Measurements from ENCODE around the gene CMTM2. TPM values are rescaled to one million over a fixed set of nuclear protein-coding genes. Genes with fewer than 3 reads are reported as not detected.
"Not testable (repeated sequence)": the region's sequence is repeated elsewhere in the genome, so short reads cannot be mapped to it uniquely, and the experiment has no call there.

CMTM2 gene
- polyA plus RNA-seq, 1 experiment = not detected

- CTCF ChIA-PET = interaction anchor here (1.2 kb wide), 1 partner anchor 188 kb away, joined by 5 read pairs; no protein-coding TSS in a partner anchor
- Histone ChIP-seq H3K4me3 (ENCODE audit: low read depth, low read length) (no peak overlapping the region), H3K27me3 (ENCODE audit: control insufficient read depth, insufficient read depth, low read length) (peaks cover 7% of the 10 kb centered on the region), H3K36me3 (ENCODE audit: control insufficient read depth, insufficient read depth, low read length) (no peaks in the 10 kb centered on the region)
- DNase-seq (ENCODE audit: low read depth) = no peak
- TF ChIP-seq, protein P1, sequence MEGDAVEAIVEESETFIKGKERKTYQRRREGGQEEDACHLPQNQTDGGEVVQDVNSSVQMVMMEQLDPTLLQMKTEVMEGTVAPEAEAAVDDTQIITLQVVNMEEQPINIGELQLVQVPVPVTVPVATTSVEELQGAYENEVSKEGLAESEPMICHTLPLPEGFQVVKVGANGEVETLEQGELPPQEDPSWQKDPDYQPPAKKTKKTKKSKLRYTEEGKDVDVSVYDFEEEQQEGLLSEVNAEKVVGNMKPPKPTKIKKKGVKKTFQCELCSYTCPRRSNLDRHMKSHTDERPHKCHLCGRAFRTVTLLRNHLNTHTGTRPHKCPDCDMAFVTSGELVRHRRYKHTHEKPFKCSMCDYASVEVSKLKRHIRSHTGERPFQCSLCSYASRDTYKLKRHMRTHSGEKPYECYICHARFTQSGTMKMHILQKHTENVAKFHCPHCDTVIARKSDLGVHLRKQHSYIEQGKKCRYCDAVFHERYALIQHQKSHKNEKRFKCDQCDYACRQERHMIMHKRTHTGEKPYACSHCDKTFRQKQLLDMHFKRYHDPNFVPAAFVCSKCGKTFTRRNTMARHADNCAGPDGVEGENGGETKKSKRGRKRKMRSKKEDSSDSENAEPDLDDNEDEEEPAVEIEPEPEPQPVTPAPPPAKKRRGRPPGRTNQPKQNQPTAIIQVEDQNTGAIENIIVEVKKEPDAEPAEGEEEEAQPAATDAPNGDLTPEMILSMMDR (IDR thresholded peaks at IDR 0.05; ENCODE audit: insufficient read depth, low read depth, low read length) = no peak
- POLR2A ChIA-PET = no interaction called here
These were observed 15.5 kb downstream of the CMTM2 start for GRCh38 chr16:66594739-66595138.

- CTCF ChIA-PET = interaction anchor here (1.1 to 1.2 kb wide), 2 partner anchors 146 to 190 kb away, joined by 3 read pairs; no protein-coding TSS in a partner anchor
- POLR2A ChIA-PET; H3K36me3 ChIP-seq (ENCODE audit: control insufficient read depth, insufficient read depth, low read length); DNase-seq (ENCODE audit: low read depth); H3K4me3 ChIP-seq (ENCODE audit: low read depth, low read length); H3K27me3 ChIP-seq (ENCODE audit: control insufficient read depth, insufficient read depth, low read length): not testable (repeated sequence)
These were observed 17.3 kb downstream of the CMTM2 start for GRCh38 chr16:66596559-66596958.

- Histone ChIP-seq H3K4me3 (ENCODE audit: low read depth, low read length) (no peak overlapping the region), H3K27me3 (ENCODE audit: control insufficient read depth, insufficient read depth, low read length) (peaks cover 3% of the 10 kb centered on the region), H3K36me3 (ENCODE audit: control insufficient read depth, insufficient read depth, low read length) (no peaks in the 10 kb centered on the region)
- DNase-seq (ENCODE audit: low read depth) = no peak
- CTCF ChIA-PET = interaction anchor here (1.1 to 1.5 kb wide), 3 partner anchors 18 to 190 kb away, joined by 3 read pairs; partner anchors contain the start of gene CMTM2
- TF ChIP-seq, protein P1 (IDR thresholded peaks at IDR 0.05; ENCODE audit: insufficient read depth, low read depth, low read length) = no peak
- POLR2A ChIA-PET = no interaction called here
These were observed 18.0 kb downstream of the CMTM2 start for GRCh38 chr16:66596986-66597848.

DNA sequence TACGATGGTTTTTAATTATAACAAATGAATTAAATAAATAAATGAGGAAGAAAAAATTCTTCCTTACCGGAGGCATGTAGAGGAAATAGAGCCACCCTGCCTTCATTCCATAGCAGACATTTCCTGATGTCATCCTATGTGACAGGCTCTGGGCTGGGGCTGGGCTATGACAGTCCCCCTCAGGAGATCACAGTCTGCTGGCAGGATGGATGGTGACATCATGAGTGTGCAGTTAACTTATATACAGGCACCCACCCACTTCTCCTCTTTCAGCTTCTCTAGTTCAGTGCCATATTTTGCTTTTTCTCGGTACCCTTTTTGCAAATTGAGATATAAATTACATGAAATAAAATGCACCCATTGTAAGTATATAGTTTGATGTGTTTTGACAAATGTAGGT, 18.8 kb downstream of the CMTM2 start:
- no peak for DNase-seq (ENCODE audit: low read depth)
- POLR2A ChIA-PET = no interaction called here
- TF ChIP-seq, protein P1 (IDR thresholded peaks at IDR 0.05; ENCODE audit: insufficient read depth, low read depth, low read length) = no peak
- Histone ChIP-seq H3K4me3 (ENCODE audit: low read depth, low read length) (no peak overlapping the region), H3K36me3 (ENCODE audit: control insufficient read depth, insufficient read depth, low read length) (no peaks in the 10 kb centered on the region), H3K27me3 (ENCODE audit: control insufficient read depth, insufficient read depth, low read length) (peaks cover 4% of the 10 kb centered on the region)
- CTCF ChIA-PET = interaction anchor here (1.2 to 1.5 kb wide), 2 partner anchors 19 to 38 kb away, joined by 3 read pairs; partner anchors contain the start of gene CMTM2

GRCh38 chr16:66599726-66600125, 20.5 kb downstream of the CMTM2 start:
- TF ChIP-seq, protein P1 (IDR thresholded peaks at IDR 0.05; ENCODE audit: insufficient read depth, low read depth, low read length) = no peak
- Histone ChIP-seq H3K36me3 (ENCODE audit: control insufficient read depth, insufficient read depth, low read length) (no peaks in the 10 kb centered on the region), H3K4me3 (ENCODE audit: low read depth, low read length) (no peak overlapping the region), H3K27me3 (ENCODE audit: control insufficient read depth, insufficient read depth, low read length) (peaks cover 4% of the 10 kb centered on the region)
- no peak for DNase-seq (ENCODE audit: low read depth)
- ChIA-PET CTCF (interaction anchor here (1.0 kb wide), 1 partner anchor 10 kb away, joined by 3 read pairs; no protein-coding TSS in a partner anchor), POLR2A (no interaction called here)

Data from BJ (cell line).